HEK293 (cell line): ENCODE results near the gene AURKAIP1.

ENCODE experiments used
- CTCF ChIA-PET: fragments of 350-600 bp; formaldehyde crosslinking; extraction: SDS; loops from one replicate; lab custom pipeline; 2021; ENCODE audit warnings: antibody characterized with exemption; lab: Yijun Ruan, JAX
- POLR2A ChIA-PET: fragments of 300-600 bp; formaldehyde crosslinking; extraction: SDS; loops from one replicate; lab custom pipeline; 2020; ENCODE audit warnings: antibody characterized with exemption, inconsistent platforms; lab: Yijun Ruan, JAX
- H3K27ac ChIP-seq: fragments of 200-500 bp; sonication (Bioruptor generic); 2 replicates; pipeline ENCODE4 v1.5.1; 2014; ENCODE audit warnings: low read depth, low read length, control low read depth, inconsistent platforms; ENCODE audit errors: extremely low read depth
- H3K36me3 ChIP-seq, 2 experiments: fragments of 200-500 bp in 1 of 2; sonication (Bioruptor generic) in 1 of 2; 1 replicate in 1 of 2; 2 replicates in 1 of 2; pipeline ENCODE4 v1.5.1; 2014 to 2017; ENCODE audit warnings: inconsistent platforms in 2 of 2, low read length in 2 of 2; ENCODE audit not compliant: control insufficient read depth in 2 of 2, insufficient read depth in 1 of 2
- H3K4me1 ChIP-seq: fragments of 200-500 bp; sonication (Bioruptor generic); 2 replicates; pipeline ENCODE4 v1.5.1; 2014; ENCODE audit warnings: mild to moderate bottlenecking, low read length, inconsistent platforms; ENCODE audit not compliant: control insufficient read depth, insufficient read depth
- H3K4me3 ChIP-seq: 2 replicates; pipeline ENCODE4 v1.5.1; 2011; ENCODE audit warnings: low read depth, mild to moderate bottlenecking, control low read depth, low read length, moderate library complexity
- H3K9me3 ChIP-seq: fragments of 200-500 bp; sonication (Bioruptor generic); 2 replicates; pipeline ENCODE4 v1.5.1; 2014; ENCODE audit warnings: low read depth, low read length, inconsistent platforms; ENCODE audit not compliant: control insufficient read depth, insufficient read depth
- ATF2 ChIP-seq: fragments of 450-650 bp; formaldehyde crosslinking; IDR thresholded peaks from 2 replicates; pipeline ENCODE4 v1.5.1; 2016; ENCODE audit warnings: missing biosample characterization, missing genetic modification characterization, low read depth
- HIC1 ChIP-seq: fragments of 450-650 bp; formaldehyde crosslinking; IDR thresholded peaks from 2 replicates; pipeline ENCODE4 v1.5.1; 2016; ENCODE audit warnings: missing biosample characterization, missing genetic modification characterization
- HOXA7 ChIP-seq: sonication (generic); formaldehyde crosslinking; IDR thresholded peaks from 2 replicates; pipeline ENCODE4 v1.8.1; 2022; ENCODE audit warnings: missing genetic modification reagents, borderline replicate concordance
- OVOL3 ChIP-seq: fragments of 450-650 bp; formaldehyde crosslinking; IDR thresholded peaks from 2 replicates; pipeline ENCODE4 v1.5.1; 2016; ENCODE audit warnings: missing biosample characterization, missing genetic modification characterization
- PATZ1 ChIP-seq: fragments of 450-650 bp; formaldehyde crosslinking; IDR thresholded peaks from 2 replicates; pipeline ENCODE4 v1.5.1; 2016; ENCODE audit warnings: missing biosample characterization, missing genetic modification characterization
- PRDM4 ChIP-seq: fragments of 450-650 bp; formaldehyde crosslinking; IDR thresholded peaks from 2 replicates; pipeline ENCODE4 v1.5.1; 2017; ENCODE audit warnings: missing biosample characterization, missing genetic modification characterization
- ZNF138 ChIP-seq: fragments of 450-650 bp; formaldehyde crosslinking; IDR thresholded peaks from 2 replicates; pipeline ENCODE4 v1.5.1; 2016; ENCODE audit warnings: missing biosample characterization, missing genetic modification characterization, borderline replicate concordance
- ZNF18 ChIP-seq: fragments of 450-650 bp; formaldehyde crosslinking; IDR thresholded peaks from 2 replicates; pipeline ENCODE4 v1.5.1; 2016; ENCODE audit warnings: missing biosample characterization, missing genetic modification characterization
- ZNF202 ChIP-seq: fragments of 450-650 bp; formaldehyde crosslinking; IDR thresholded peaks from 2 replicates; pipeline ENCODE4 v1.5.1; 2016; ENCODE audit warnings: missing biosample characterization, missing genetic modification characterization, borderline replicate concordance
- ZNF274 ChIP-seq, 2 experiments: fragments of 200-500 bp in 1 of 2; fragments of 450-650 bp in 1 of 2; sonication (Bioruptor generic) in 1 of 2; formaldehyde crosslinking in 1 of 2; IDR thresholded peaks; 2 replicates each; pipeline versions ENCODE4 v1.5.1 to v1.6.1; 2014 to 2016; ENCODE audit warnings: borderline replicate concordance in 1 of 2, inconsistent platforms in 1 of 2, low read length in 1 of 2, missing biosample characterization in 1 of 2, missing genetic modification characterization in 1 of 2
- ZNF366 ChIP-seq: fragments of 450-650 bp; formaldehyde crosslinking; conservative IDR thresholded peaks from 2 replicates; pipeline ENCODE4 v1.5.1; 2016; ENCODE audit warnings: missing biosample characterization, missing genetic modification characterization
- ZNF473 ChIP-seq: fragments of 450-650 bp; formaldehyde crosslinking; IDR thresholded peaks from 2 replicates; pipeline ENCODE4 v1.5.1; 2017; ENCODE audit warnings: missing biosample characterization, missing genetic modification characterization
- ZNF555 ChIP-seq: fragments of 450-650 bp; formaldehyde crosslinking; conservative IDR thresholded peaks from 2 replicates; pipeline ENCODE4 v1.5.1; 2017; ENCODE audit warnings: missing biosample characterization, mild to moderate bottlenecking, missing genetic modification characterization, inconsistent platforms
- ZNF610 ChIP-seq: fragments of 450-650 bp; formaldehyde crosslinking; IDR thresholded peaks from 2 replicates; pipeline ENCODE4 v1.5.1; 2016; ENCODE audit warnings: missing biosample characterization, missing genetic modification characterization, borderline replicate concordance
- ZSCAN5A ChIP-seq: fragments of 450-650 bp; formaldehyde crosslinking; IDR thresholded peaks from 2 replicates; pipeline ENCODE4 v1.5.1; 2016; ENCODE audit warnings: missing biosample characterization, missing genetic modification characterization

The AURKAIP1 gene

GRCh38 chr1:1365875-1366698, 8.9 kb downstream of the AURKAIP1 start:
- H3K36me3 ChIP-seq = peaks cover 0 to 5% of the 10 kb centered on the region in 2 experiments; a peak in 1 of 3 replicates
- no peak overlapping the region for H3K27ac ChIP-seq
- CTCF ChIA-PET = no interaction called here
- TF ChIP-seq ZNF274 (IDR thresholded peaks at IDR 0.05; ENCODE audit: low read length) (no peak), ZNF274 (tag by site-specific recombination; IDR thresholded peaks at IDR 0.05; ENCODE audit: borderline replicate concordance) (peak; percentile 42; the same call in 1 of the 2 replicates), ZNF366 (tag by site-specific recombination) (0 out of 2 replicates have a peak, but pooled peaks have one; percentile 22), HOXA7 (CRISPR knock-in tag) (no peak), ZNF610 (no peak), ZNF18 (tag by site-specific recombination) (peak; percentile 100)
- no peak overlapping the region for H3K4me3 ChIP-seq
- H3K4me1 ChIP-seq = no peaks in the 10 kb centered on the region
- H3K9me3 ChIP-seq = no peaks in the 10 kb centered on the region
- POLR2A ChIA-PET = no interaction called here

GRCh38 chr1:1364266-1364665, 10.7 kb downstream of the AURKAIP1 start:
- Histone ChIP-seq H3K36me3 (no peaks in the 10 kb centered on the region), H3K4me1 (no peaks in the 10 kb centered on the region), H3K4me3 (no peak overlapping the region), H3K9me3 (no peaks in the 10 kb centered on the region), H3K27ac (no peak overlapping the region)
- ChIA-PET POLR2A (no interaction called here), CTCF (interaction anchor here (0.6 kb wide), 1 partner anchor 629 kb away, joined by 3 read pairs; no protein-coding TSS in a partner anchor)
- no peak for TF ChIP-seq PRDM4 (tag by site-specific recombination)
- TF ChIP-seq ZNF202 (tag by site-specific recombination) = no peak
- no peak for TF ChIP-seq ZNF555 (tag by site-specific recombination)
- no peak for TF ChIP-seq PATZ1 (tag by site-specific recombination)
- TF ChIP-seq OVOL3 (tag by site-specific recombination) = no peak
- no peak for TF ChIP-seq ZNF138 (tag by site-specific recombination)
- no peak for TF ChIP-seq ZSCAN5A
- no peak for TF ChIP-seq ZNF473 (tag by site-specific recombination)
- no peak for TF ChIP-seq ATF2 (tag by site-specific recombination)
- TF ChIP-seq HIC1 (tag by site-specific recombination) = no peak
